Measurements from ENCODE around the gene PLEKHH2.
"Not testable (repeated sequence)": the region's sequence is repeated elsewhere in the genome, so short reads cannot be mapped to it uniquely, and the experiment has no call there.

PLEKHH2 gene

DNA sequence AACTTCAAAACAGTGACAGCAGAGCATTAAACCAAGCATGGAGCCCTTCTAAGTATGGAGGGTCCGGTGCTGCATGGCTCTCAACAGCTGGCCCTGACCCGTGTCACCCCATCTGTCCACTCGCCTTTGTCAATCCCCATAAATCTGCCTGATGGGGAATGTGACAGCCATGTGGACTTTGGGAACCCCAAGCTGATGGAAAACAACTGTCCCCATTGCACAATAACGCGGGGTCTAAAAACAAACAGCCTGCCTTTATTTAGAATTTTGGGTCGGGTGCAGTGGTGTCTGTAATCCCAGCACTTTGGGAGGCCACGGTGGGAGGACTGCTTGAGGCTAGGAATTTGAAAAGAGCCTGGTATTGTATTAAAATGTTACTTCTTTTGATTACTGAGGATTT is 24.1 kb upstream of the PLEKHH2 start:
- H2AFZ ChIP-seq (ENCODE audit: low read depth, low read length) = no peak overlapping the region
- H3K9me3 ChIP-seq (ENCODE audit: low read length) = no peaks in the 10 kb centered on the region
- H3K4me3 ChIP-seq (ENCODE audit: low read length) = no peak overlapping the region
- H3K27me3 ChIP-seq (ENCODE audit: insufficient read depth, low read length) = no peaks in the 10 kb centered on the region
- H3K4me1 ChIP-seq (ENCODE audit: insufficient read depth, low read length) = no peaks in the 10 kb centered on the region
- no peaks in the 10 kb centered on the region for H3K36me3 ChIP-seq (ENCODE audit: insufficient read depth, low read length)

DNA sequence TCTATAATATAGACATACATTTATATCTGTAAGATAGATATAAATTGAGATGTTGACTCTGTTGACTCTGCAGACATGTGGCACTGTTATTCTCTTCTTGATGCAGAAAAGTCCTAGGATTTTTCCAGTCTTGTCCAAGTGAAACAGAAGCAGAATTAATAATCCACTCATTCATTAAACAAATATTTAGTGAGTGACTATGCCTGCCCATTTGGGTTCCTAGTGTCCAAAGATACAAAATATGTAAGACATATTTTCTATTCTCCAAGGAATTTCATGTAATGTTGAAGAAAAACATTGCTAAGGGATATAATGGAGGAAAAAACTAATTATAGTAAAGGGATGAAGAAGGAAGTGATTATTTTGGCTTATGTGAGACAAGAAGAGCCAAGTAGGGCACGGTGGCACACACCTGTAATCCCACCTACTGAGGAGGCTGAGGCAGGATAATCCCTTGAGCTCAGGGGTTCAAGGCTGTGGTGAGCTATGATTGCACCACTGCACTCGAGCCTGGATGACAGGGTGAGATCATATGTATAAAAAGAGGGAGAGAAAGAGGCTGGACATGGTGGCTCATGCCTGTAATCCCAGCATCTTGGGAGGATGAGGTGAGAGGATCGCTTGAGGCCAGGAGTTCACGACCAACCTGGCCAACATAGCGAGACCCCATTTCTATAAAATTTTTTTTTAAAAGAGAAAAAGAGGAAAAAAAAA is 19.9 kb upstream of the PLEKHH2 start:
- Histone ChIP-seq H3K27me3 (ENCODE audit: insufficient read depth, low read length) (no peaks in the 10 kb centered on the region), H3K9me3 (ENCODE audit: low read length) (no peaks in the 10 kb centered on the region), H2AFZ (ENCODE audit: low read depth, low read length) (no peak overlapping the region), H3K4me1 (ENCODE audit: insufficient read depth, low read length) (no peaks in the 10 kb centered on the region), H3K36me3 (ENCODE audit: insufficient read depth, low read length) (no peaks in the 10 kb centered on the region), H3K4me3 (ENCODE audit: low read length) (no peak overlapping the region)

DNA sequence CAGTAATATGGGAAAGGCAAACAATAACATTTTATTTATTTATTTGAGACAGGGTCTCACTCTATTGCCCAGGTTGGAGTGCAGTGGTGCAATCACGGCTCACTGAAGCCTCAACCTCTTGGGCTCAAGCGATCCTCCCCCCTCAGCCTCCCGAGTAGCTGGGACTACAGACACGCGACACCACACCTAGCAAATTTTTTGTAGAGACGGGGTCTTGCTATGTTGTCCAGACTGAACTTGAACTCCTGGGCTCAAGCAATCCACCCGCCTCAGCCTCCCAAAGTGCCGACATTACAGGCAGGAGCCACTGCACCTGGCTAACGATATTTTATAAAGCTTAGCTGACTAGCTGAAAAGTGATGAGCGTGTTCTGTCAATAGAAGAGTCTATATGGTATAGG is 17.5 kb upstream of the PLEKHH2 start:
- Histone ChIP-seq H2AFZ (ENCODE audit: low read depth, low read length) (no peak overlapping the region), H3K4me1 (ENCODE audit: insufficient read depth, low read length) (no peaks in the 10 kb centered on the region), H3K27me3 (ENCODE audit: insufficient read depth, low read length) (peaks cover 5% of the 10 kb centered on the region), H3K4me3 (ENCODE audit: low read length) (no peak overlapping the region), H3K36me3 (ENCODE audit: insufficient read depth, low read length) (no peaks in the 10 kb centered on the region), H3K9me3 (ENCODE audit: low read length) (no peaks in the 10 kb centered on the region)

DNA sequence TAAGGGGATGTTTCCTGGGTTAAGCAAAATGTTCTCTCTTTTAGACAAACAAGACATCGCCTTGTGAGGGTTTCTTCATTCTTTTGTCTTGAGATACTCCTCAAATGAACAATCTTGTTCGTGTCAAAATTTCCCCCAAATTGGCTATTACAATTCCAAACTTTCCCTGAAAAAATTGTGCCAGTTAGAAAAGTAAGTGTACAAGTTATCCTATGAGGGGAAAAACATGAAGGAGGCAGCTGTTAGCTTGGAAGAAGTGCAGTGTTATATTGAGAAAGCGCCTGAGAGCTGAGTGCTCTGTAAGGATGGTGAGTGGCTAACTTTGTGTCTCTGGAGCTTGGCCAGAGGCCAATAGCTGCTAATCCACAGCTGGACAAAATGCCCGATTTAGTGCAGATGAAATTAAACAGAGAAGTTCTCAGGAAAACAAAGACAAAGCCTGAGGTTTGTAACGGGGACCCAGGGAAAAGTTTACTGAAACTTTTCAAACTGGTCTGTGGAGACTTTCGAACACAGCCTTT is 14.1 kb upstream of the PLEKHH2 start:
- Histone ChIP-seq H3K27me3 (ENCODE audit: insufficient read depth, low read length) (peaks cover 7% of the 10 kb centered on the region), H2AFZ (ENCODE audit: low read depth, low read length) (no peak overlapping the region), H3K9me3 (ENCODE audit: low read length) (no peaks in the 10 kb centered on the region), H3K4me1 (ENCODE audit: insufficient read depth, low read length) (no peaks in the 10 kb centered on the region), H3K36me3 (ENCODE audit: insufficient read depth, low read length) (no peaks in the 10 kb centered on the region), H3K4me3 (ENCODE audit: low read length) (no peak overlapping the region)

DNA sequence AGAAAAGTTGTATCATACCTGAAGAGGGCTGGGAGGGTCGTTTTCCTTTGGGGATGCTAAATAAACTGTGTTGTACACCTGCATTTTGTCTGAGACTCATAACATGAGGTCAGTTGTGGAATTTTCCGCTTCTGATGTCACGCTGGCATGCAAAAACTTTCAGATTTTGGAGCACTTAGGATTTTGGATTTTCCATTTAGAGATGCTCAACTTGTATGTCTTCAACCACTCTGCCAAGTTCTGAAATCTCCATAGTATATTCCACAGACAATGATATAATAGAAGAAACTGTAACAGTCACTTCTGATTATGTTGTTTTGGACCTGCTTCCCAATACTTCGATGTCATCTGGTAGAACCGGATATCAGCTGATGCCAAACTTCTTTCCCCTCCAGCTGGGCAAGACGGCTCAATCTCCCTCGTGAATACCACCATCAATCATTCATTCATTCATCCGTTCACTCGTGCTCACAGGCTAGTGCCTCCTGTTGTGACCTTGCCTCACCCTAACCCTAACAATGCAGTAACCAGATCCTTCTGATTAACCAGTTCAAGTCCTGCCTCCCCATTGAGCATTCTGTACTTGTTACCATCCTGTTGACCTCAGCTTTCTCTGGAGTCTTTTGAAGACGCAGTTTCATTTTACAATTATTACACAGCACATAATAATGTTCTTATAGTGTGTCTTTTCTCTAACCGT is 5.3 kb upstream of the PLEKHH2 start:
- H3K9me3 ChIP-seq (ENCODE audit: low read length) = no peaks in the 10 kb centered on the region
- H3K27me3 ChIP-seq (ENCODE audit: insufficient read depth, low read length) = peaks cover 13% of the 10 kb centered on the region
- no peak overlapping the region for H3K4me3 ChIP-seq (ENCODE audit: low read length)
- H3K36me3 ChIP-seq (ENCODE audit: insufficient read depth, low read length) = no peaks in the 10 kb centered on the region
- H2AFZ ChIP-seq (ENCODE audit: low read depth, low read length) = no peak overlapping the region
- no peaks in the 10 kb centered on the region for H3K4me1 ChIP-seq (ENCODE audit: insufficient read depth, low read length)

DNA sequence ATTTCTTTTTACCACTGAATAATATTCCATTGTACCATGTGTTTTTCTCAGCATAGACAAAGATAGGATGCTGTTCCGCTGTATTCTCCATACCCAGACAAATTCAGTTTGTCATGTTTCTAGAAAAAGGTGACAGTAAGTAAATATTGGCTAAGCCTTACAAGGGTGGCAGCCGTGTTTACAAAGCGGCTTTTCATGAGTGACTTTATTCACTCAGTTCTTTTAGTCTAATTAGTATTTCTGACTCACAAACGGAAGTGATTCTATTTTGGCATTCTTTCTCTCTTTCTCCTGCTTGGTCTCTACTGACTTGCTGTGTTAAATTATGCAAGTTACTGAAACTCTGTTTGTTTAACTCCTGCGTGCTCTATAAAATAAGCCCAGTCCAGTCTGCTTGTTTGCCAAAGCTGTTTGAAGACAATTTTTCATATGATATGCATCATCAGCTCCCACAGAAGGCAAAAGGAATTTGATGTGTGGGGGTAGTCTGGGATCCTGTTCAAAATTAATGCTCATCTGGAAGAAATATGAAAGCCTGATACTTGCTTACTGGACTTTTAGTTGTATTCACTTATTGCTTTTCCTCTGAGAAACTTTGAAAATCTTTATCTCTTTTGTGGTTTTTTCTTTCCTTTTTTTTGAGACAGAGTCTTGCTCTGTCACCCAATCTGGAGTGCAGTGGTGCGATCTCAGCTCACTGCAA is 2.3 kb upstream of the PLEKHH2 start:
- no peak overlapping the region for H2AFZ ChIP-seq (ENCODE audit: low read depth, low read length)
- H3K4me1 ChIP-seq (ENCODE audit: insufficient read depth, low read length) = no peaks in the 10 kb centered on the region
- no peaks in the 10 kb centered on the region for H3K36me3 ChIP-seq (ENCODE audit: insufficient read depth, low read length)
- H3K27me3 ChIP-seq (ENCODE audit: insufficient read depth, low read length) = peaks cover 26% of the 10 kb centered on the region
- no peak overlapping the region for H3K4me3 ChIP-seq (ENCODE audit: low read length)
- H3K9me3 ChIP-seq (ENCODE audit: low read length) = peaks cover 7% of the 10 kb centered on the region

DNA sequence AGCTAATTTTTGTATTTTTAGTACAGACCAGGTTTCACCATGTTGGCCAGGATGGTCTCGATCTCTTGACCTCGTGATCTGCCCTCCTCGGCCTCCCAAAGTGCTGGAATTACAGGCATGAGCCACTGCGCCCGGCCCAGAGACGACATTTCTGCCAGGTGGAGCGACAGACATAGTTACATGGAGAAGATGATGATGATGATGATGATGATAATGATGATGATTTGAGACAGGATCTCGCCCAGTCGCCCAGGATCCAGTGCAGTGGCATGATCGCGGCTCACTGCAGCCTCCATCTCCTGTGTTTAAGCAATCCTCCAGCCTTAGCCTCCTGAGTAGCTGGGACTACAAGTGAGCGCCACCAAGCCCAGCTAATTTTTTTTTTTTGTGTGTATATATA is 907 bp upstream of the PLEKHH2 start:
- not testable (repeated sequence) for H2AFZ ChIP-seq (ENCODE audit: low read depth, low read length); H3K4me1 ChIP-seq (ENCODE audit: insufficient read depth, low read length); H3K9me3 ChIP-seq (ENCODE audit: low read length); H3K4me3 ChIP-seq (ENCODE audit: low read length); H3K36me3 ChIP-seq (ENCODE audit: insufficient read depth, low read length)
- peaks cover 26% of the 10 kb centered on the region for H3K27me3 ChIP-seq (ENCODE audit: insufficient read depth, low read length)

DNA sequence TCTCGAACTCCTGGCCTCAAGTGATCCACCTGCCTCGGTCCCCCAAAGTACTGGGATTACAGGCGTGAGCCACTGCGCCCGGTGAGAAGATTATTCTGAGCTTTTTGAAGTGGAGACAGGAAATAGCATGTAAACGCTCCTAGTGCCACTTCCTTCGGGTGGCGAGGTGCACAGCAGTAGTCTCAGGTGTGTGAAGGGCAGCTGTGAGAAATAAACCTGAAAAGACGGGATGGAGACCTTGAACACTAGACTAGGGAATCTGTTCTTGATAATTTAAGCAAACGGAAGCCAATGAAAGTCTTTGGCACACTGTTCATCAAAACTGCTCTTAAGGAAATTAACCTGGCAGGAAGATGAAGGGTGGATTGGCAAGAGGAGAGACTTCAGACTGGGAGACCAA is 439 bp upstream of the PLEKHH2 start:
- Histone ChIP-seq H2AFZ (ENCODE audit: low read depth, low read length) (no peak overlapping the region), H3K9me3 (ENCODE audit: low read length) (peaks cover 7% of the 10 kb centered on the region), H3K4me1 (ENCODE audit: insufficient read depth, low read length) (no peaks in the 10 kb centered on the region), H3K36me3 (ENCODE audit: insufficient read depth, low read length) (no peaks in the 10 kb centered on the region), H3K27me3 (ENCODE audit: insufficient read depth, low read length) (peaks cover 26% of the 10 kb centered on the region), H3K4me3 (ENCODE audit: low read length) (peak overlapping the region; percentile 48)

DNA sequence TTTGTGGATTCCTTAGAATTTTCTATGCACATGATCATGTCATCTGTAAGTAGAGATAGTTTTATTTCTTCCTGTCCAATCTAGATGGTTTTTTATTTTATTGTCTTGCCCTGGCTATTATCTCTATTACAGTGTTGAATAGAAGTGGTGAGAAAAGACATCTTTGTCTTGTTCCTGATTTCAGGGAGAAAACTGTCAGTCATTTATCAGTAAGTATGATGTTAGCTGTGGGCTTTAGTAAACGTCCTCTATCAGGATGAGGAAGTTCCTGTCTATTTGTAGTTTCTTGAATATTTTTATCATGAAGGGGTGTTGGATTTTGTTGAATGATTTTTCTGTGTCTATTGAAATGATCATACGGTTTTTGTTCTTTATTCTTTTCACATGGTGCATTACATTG is 5.3 kb downstream of the PLEKHH2 start:
- Histone ChIP-seq H3K4me1 (ENCODE audit: insufficient read depth, low read length) (no peaks in the 10 kb centered on the region), H3K4me3 (ENCODE audit: low read length) (no peak overlapping the region), H3K9me3 (ENCODE audit: low read length) (peaks cover 7% of the 10 kb centered on the region), H3K27me3 (ENCODE audit: insufficient read depth, low read length) (peaks cover 10% of the 10 kb centered on the region), H2AFZ (ENCODE audit: low read depth, low read length) (no peak overlapping the region), H3K36me3 (ENCODE audit: insufficient read depth, low read length) (no peaks in the 10 kb centered on the region)

DNA sequence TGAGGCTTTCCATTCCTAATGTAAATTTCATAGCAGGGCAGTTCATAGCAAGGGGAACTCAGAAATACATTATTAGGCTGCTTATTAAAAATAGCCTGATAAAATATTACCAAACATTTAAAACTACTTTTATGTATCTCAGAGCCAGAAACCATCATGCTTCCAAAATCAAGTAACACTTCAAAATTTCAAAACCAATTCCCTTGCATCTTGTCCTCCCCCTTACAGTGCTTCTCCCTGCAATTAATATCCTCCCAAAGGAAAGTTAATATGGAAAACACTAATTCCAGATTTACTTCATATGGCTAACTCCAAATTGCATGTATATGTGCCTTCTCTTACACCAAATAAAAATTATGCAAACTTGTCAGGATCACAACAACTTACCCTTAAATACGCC is 6.6 kb downstream of the PLEKHH2 start:
- H2AFZ ChIP-seq (ENCODE audit: low read depth, low read length) = no peak overlapping the region
- H3K4me3 ChIP-seq (ENCODE audit: low read length) = no peak overlapping the region
- peaks cover 2% of the 10 kb centered on the region for H3K9me3 ChIP-seq (ENCODE audit: low read length)
- no peaks in the 10 kb centered on the region for H3K36me3 ChIP-seq (ENCODE audit: insufficient read depth, low read length)
- no peaks in the 10 kb centered on the region for H3K4me1 ChIP-seq (ENCODE audit: insufficient read depth, low read length)
- H3K27me3 ChIP-seq (ENCODE audit: insufficient read depth, low read length) = no peaks in the 10 kb centered on the region

DNA sequence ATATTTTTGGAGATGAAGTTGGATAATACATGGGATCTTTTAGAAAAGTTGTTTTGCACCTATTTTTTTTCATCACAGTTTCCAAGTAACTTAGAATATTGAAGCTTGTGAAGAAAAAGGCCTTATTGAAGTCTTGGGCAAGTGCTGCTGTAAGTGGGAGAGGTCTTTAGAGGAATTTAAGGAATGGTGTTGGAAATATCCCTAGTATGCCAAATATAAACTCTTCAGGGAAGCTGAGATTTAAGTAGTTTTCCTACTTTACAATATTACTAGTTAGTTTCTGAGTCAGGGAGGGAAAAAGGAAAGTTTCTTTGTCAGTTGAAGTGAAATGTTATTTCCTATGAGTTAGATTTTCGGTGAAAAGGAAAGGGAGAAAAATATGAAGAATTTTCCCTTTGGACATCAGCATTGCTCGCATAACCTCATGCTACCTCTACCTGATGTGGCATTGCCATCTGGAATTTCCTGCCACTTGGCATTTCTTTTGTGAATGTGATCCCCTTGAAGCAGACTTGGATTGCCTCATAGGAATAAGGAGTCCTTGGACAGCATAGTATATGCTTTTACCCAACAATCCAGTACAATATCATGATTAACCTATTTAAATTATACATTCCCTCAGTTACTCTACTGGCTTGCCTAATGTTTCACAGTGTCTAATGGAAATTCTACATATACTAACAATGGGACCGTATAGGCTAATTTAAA is 12.1 kb downstream of the PLEKHH2 start:
- H3K27me3 ChIP-seq (ENCODE audit: insufficient read depth, low read length) = no peaks in the 10 kb centered on the region
- no peak overlapping the region for H2AFZ ChIP-seq (ENCODE audit: low read depth, low read length)
- H3K4me3 ChIP-seq (ENCODE audit: low read length) = no peak overlapping the region
- H3K9me3 ChIP-seq (ENCODE audit: low read length) = no peaks in the 10 kb centered on the region
- H3K4me1 ChIP-seq (ENCODE audit: insufficient read depth, low read length) = no peaks in the 10 kb centered on the region
- H3K36me3 ChIP-seq (ENCODE audit: insufficient read depth, low read length) = no peaks in the 10 kb centered on the region

DNA sequence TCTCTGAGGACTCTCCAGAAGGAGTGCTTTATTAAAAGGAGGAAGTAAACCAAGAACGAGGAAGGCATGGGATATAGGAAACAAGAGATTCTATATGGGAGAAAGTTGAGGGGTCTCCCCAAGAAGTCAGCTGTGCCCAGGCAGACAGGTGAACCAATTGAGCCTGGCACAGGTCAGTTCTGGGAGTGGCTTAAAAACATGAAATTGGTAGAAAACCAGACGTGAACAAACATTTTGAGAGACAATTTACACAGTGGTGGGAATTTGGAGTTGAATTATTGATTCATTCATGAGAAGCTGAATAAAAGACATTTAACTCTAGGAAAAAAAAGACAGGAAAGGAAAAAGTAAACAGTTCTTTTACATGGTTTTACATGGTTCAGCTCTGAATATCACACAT is 16.4 kb downstream of the PLEKHH2 start:
- no peaks in the 10 kb centered on the region for H3K9me3 ChIP-seq (ENCODE audit: low read length)
- H3K27me3 ChIP-seq (ENCODE audit: insufficient read depth, low read length) = no peaks in the 10 kb centered on the region
- no peaks in the 10 kb centered on the region for H3K36me3 ChIP-seq (ENCODE audit: insufficient read depth, low read length)
- no peak overlapping the region for H3K4me3 ChIP-seq (ENCODE audit: low read length)
- H2AFZ ChIP-seq (ENCODE audit: low read depth, low read length) = no peak overlapping the region
- H3K4me1 ChIP-seq (ENCODE audit: insufficient read depth, low read length) = no peaks in the 10 kb centered on the region

DNA sequence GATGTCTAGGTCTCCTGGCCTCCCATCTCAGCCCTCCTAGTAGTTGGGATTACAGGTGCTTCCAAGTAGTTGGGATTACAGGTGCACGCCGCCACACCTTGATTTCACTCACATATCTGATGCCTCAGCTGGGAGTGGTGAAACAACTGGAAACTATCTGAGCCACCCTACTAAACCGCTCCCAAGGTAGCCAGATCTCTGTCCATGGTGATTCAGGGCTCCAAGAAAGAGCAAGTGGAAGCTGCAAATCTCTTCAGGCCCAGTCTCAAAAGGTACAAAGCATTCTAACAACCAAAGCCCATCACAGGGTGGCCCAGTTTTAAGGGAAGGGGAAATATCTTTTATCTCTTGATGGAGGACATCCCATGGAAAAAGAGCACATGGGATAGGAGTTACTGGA is 20.2 kb downstream of the PLEKHH2 start:
- Histone ChIP-seq H3K27me3 (ENCODE audit: insufficient read depth, low read length) (no peaks in the 10 kb centered on the region), H3K36me3 (ENCODE audit: insufficient read depth, low read length) (no peaks in the 10 kb centered on the region), H3K4me3 (ENCODE audit: low read length) (no peak overlapping the region), H2AFZ (ENCODE audit: low read depth, low read length) (no peak overlapping the region), H3K9me3 (ENCODE audit: low read length) (no peaks in the 10 kb centered on the region), H3K4me1 (ENCODE audit: insufficient read depth, low read length) (no peaks in the 10 kb centered on the region)
